IMR-90 (cell line): ENCODE results near the gene OR5H15. TPM values are rescaled to one million over a fixed set of nuclear protein-coding genes. Genes with fewer than 3 reads are reported as not detected.
"Not testable (repeated sequence)": the region's sequence is repeated elsewhere in the genome, so short reads cannot be mapped to it uniquely, and the experiment has no call there.

Source experiments
- ATAC-seq: fragments of 200-7000 bp; cut with Tn5 transposase; 2 replicates; pipeline ENCODE4 v1.9.1; 2020; ENCODE audit warnings: low read depth, mild to moderate bottlenecking, moderate library complexity
- BruUV-seq: library from RNA; stranded (reverse); fragments of 400-500 nt; replicated peaks from 2 replicates; lab custom pipeline; 2021; lab: Mats Ljungman, UMichigan
- CTCF ChIA-PET: fragments of 300-600 bp; formaldehyde crosslinking; extraction: SDS; loops from one replicate; lab custom pipeline; 2021; ENCODE audit warnings: antibody characterized with exemption; lab: Yijun Ruan, JAX
- POLR2A ChIA-PET: fragments of 300-600 bp; sonication (Branson Sonifier 250); formaldehyde crosslinking; loops from one replicate; lab custom pipeline; 2022; ENCODE audit warnings: antibody characterized with exemption; ENCODE audit not compliant: unreplicated experiment; lab: Charles Lee
- DNase-seq: peaks from one replicate; pipeline ENCODE4 v3.0.0; 2013
- H2AFZ ChIP-seq: replicated peaks from 2 replicates; pipeline ENCODE3; 2013; ENCODE audit warnings: low read length, mild to moderate bottlenecking; ENCODE audit not compliant: poor library complexity
- H2AK5ac ChIP-seq: 2 replicates; pipeline ENCODE4 v1.6.1; 2013; ENCODE audit warnings: low read depth, low read length, inconsistent platforms
- H2AK9ac ChIP-seq: replicated peaks from 2 replicates; pipeline ENCODE3; 2013; ENCODE audit warnings: mild to moderate bottlenecking, low read depth, low read length, moderate library complexity; ENCODE audit not compliant: poor library complexity
- H2BK120ac ChIP-seq: 2 replicates; pipeline ENCODE4 v1.6.1; 2013; ENCODE audit warnings: low read depth, low read length, inconsistent platforms
- H2BK15ac ChIP-seq: 3 replicates; pipeline ENCODE4 v1.6.1; 2013; ENCODE audit warnings: low read depth, low read length, inconsistent platforms
- H2BK20ac ChIP-seq: 2 replicates; pipeline ENCODE4 v1.6.1; 2013; ENCODE audit warnings: low read depth, mild to moderate bottlenecking, inconsistent platforms, low read length, moderate library complexity
- H2BK5ac ChIP-seq: 2 replicates; pipeline ENCODE4 v1.6.1; 2013; ENCODE audit warnings: mild to moderate bottlenecking, low read depth, low read length, inconsistent platforms; ENCODE audit not compliant: poor library complexity, severe bottlenecking
- H3K14ac ChIP-seq: replicated peaks from 2 replicates; pipeline ENCODE4 v1.6.1; 2013; ENCODE audit warnings: low read depth, low read length, inconsistent platforms
- H3K18ac ChIP-seq: 2 replicates; pipeline ENCODE4 v1.6.1; 2013; ENCODE audit warnings: low read depth, low read length, control low read depth
- H3K23ac ChIP-seq: 2 replicates; pipeline ENCODE4 v1.6.1; 2013; ENCODE audit warnings: low read depth, low read length, inconsistent platforms
- H3K27ac ChIP-seq: 2 replicates; pipeline ENCODE4 v1.5.1; 2013; ENCODE audit warnings: mild to moderate bottlenecking, control low read depth, low read length; ENCODE audit not compliant: insufficient read depth
- H3K27me3 ChIP-seq: 2 replicates; pipeline ENCODE4 v1.6.1; 2013; ENCODE audit warnings: low read length; ENCODE audit not compliant: control insufficient read depth, insufficient read depth
- H3K36me3 ChIP-seq: 2 replicates; pipeline ENCODE4 v1.6.1; 2013; ENCODE audit warnings: low read length, mixed read lengths; ENCODE audit not compliant: control insufficient read depth, insufficient read depth
- H3K4ac ChIP-seq: 2 replicates; pipeline ENCODE4 v1.6.1; 2013; ENCODE audit warnings: low read depth, low read length, inconsistent platforms
- H3K4me1 ChIP-seq: 2 replicates; pipeline ENCODE4 v1.6.1; 2013; ENCODE audit warnings: low read length, mixed read lengths; ENCODE audit not compliant: control insufficient read depth, insufficient read depth
- H3K4me2 ChIP-seq: 2 replicates; pipeline ENCODE4 v1.6.1; 2013; ENCODE audit warnings: low read depth, mild to moderate bottlenecking, control low read depth, low read length, moderate library complexity
- H3K4me3 ChIP-seq: 2 replicates; pipeline ENCODE4 v1.5.1; 2013; ENCODE audit warnings: low read depth, mild to moderate bottlenecking, control low read depth, low read length, moderate library complexity; ENCODE audit not compliant: insufficient read depth
- H3K56ac ChIP-seq: 2 replicates; pipeline ENCODE4 v1.6.1; 2013; ENCODE audit warnings: low read length, inconsistent platforms; ENCODE audit not compliant: insufficient read depth; ENCODE audit errors: extremely low read depth
- H3K79me1 ChIP-seq, 2 experiments: 2 replicates each; pipeline ENCODE4 v1.6.1; 2013; ENCODE audit warnings: low read length in 2 of 2, inconsistent platforms in 1 of 2, low read depth in 1 of 2
- H3K9ac ChIP-seq: 2 replicates; pipeline ENCODE4 v1.6.1; 2013; ENCODE audit warnings: low read depth, low read length, control low read depth
- H3K9me1 ChIP-seq: 2 replicates; pipeline ENCODE4 v1.6.1; 2013; ENCODE audit warnings: low read length, inconsistent platforms; ENCODE audit not compliant: insufficient read depth
- H3K9me3 ChIP-seq: 2 replicates; pipeline ENCODE4 v1.6.1; 2013; ENCODE audit warnings: low read length; ENCODE audit not compliant: control insufficient read depth, insufficient read depth
- H4K20me1 ChIP-seq: 2 replicates; pipeline ENCODE4 v1.6.1; 2013; ENCODE audit warnings: low read length, inconsistent platforms; ENCODE audit not compliant: insufficient read depth
- H4K5ac ChIP-seq: 2 replicates; pipeline ENCODE4 v1.6.1; 2013; ENCODE audit warnings: mild to moderate bottlenecking, low read depth, low read length, control low read depth
- H4K8ac ChIP-seq, 2 experiments: 2 replicates each; pipeline ENCODE4 v1.6.1; 2013; ENCODE audit warnings: low read depth in 2 of 2, low read length in 2 of 2, control low read depth in 1 of 2, inconsistent platforms in 1 of 2
- H4K91ac ChIP-seq: 2 replicates; pipeline ENCODE4 v1.6.1; 2013; ENCODE audit warnings: low read depth, low read length, inconsistent platforms; ENCODE audit not compliant: insufficient read depth
- WGBS, 2 experiments: methylation state at CpG; one replicate each; pipeline versions ENCODE4 v1.1.5 to v1.1.7; 2013; ENCODE audit warnings: missing lambda C conversion rate in 2 of 2; ENCODE audit not compliant: insufficient read length in 1 of 2; ENCODE audit errors: extremely low coverage in 2 of 2; 5-methylcytosine and 5-hydroxymethylcytosine counted together
- dilution Hi-C: fragments of 300-500 bp; cut with HindIII; formaldehyde crosslinking; loops from one replicate; pipeline ENCODE4 v1.14.3; 2018; ENCODE audit warnings: low sequenced_read_pairs; ENCODE audit not compliant: unreplicated experiment
- in situ Hi-C: fragments of 300-500 bp; cut with MboI; formaldehyde crosslinking; loops from 3 replicates; pipeline ENCODE4 v1.14.3; 2019; ENCODE audit warnings: low sequenced_read_pairs, inconsistent platforms, mixed read lengths
- intact Hi-C: fragments of 100-400 bp; cut with micrococcal nuclease; formaldehyde crosslinking; loops from 2 replicates; pipeline ENCODE4 v1.10.0; 2022
- polyA plus RNA-seq, 3 experiments: library from polyadenylated mRNA; depleted of rRNA; stranded (reverse); fragments of >200 nt; gene quantifications; 2 replicates each; pipeline ENCODE4 v1.2.3, GENCODE V29; 2012; ENCODE audit warnings: low replicate concordance in 1 of 3
- total RNA-seq: library from RNA; depleted of rRNA; stranded (reverse); fragments of >200 nt; gene quantifications from 2 replicates; pipeline ENCODE4 v1.2.3, GENCODE V29; 2012

OR5H15 gene
- total and polyA plus RNA-seq, 2 of the 4 experiments (the other 2 are of a cell fraction): not detected

GRCh38 chr3:98149456-98149855, 17.0 kb upstream of the OR5H15 start:
- H4K20me1 ChIP-seq, H4K5ac ChIP-seq, H3K14ac ChIP-seq, H3K9me1 ChIP-seq, BruUV-seq, H3K9ac ChIP-seq, intact Hi-C loops, H2BK15ac ChIP-seq, H3K4me2 ChIP-seq, H3K27ac ChIP-seq, H2BK5ac ChIP-seq, H3K4me3 ChIP-seq, H4K8ac ChIP-seq, dilution Hi-C loops, H3K4me1 ChIP-seq, DNase-seq, ATAC-seq, H2BK20ac ChIP-seq, H3K56ac ChIP-seq, H2AK9ac ChIP-seq, H2AFZ ChIP-seq, H3K9me3 ChIP-seq, H3K4ac ChIP-seq, H2BK120ac ChIP-seq, H3K27me3 ChIP-seq, POLR2A ChIA-PET, H3K23ac ChIP-seq, CTCF ChIA-PET, H3K18ac ChIP-seq, H4K91ac ChIP-seq, H3K36me3 ChIP-seq, H2AK5ac ChIP-seq, in situ Hi-C loops, H3K79me1 ChIP-seq: not testable (repeated sequence)
- WGBS, 2 experiments: no CpG with 5 or more reads among the region's 4 CpGs
